Hepatocyte (in vitro differentiated cells): Measurements from ENCODE around the gene GREM2. TPM values are rescaled to one million over a fixed set of nuclear protein-coding genes. Genes with fewer than 3 reads are reported as not detected.

Source experiments
- DNase-seq: peaks from one replicate; pipeline ENCODE4 v3.0.0-alpha.2; 2016; ENCODE audit warnings: low spot score
- H2AFZ ChIP-seq: fragments of 200-600 bp; sonication (generic); 2 replicates; pipeline ENCODE4 v1.6.0; 2016; ENCODE audit warnings: antibody characterized with exemption, mild to moderate bottlenecking
- H3K27ac ChIP-seq: fragments of 200-600 bp; sonication (generic); 2 replicates; pipeline ENCODE4 v1.5.1; 2016; ENCODE audit warnings: mild to moderate bottlenecking
- H3K27me3 ChIP-seq: fragments of 200-600 bp; sonication (generic); 2 replicates; pipeline ENCODE4 v1.6.1; 2016
- H3K36me3 ChIP-seq: fragments of 200-600 bp; sonication (generic); replicated peaks from 2 replicates; pipeline ENCODE4 v1.5.1; 2016; ENCODE audit warnings: low read depth; ENCODE audit not compliant: insufficient read depth
- H3K4me1 ChIP-seq: fragments of 200-600 bp; sonication (generic); 2 replicates; pipeline ENCODE4 v1.5.1; 2016; ENCODE audit warnings: mild to moderate bottlenecking, moderate library complexity; ENCODE audit not compliant: insufficient read depth
- H3K4me2 ChIP-seq: fragments of 200-600 bp; sonication (generic); 2 replicates; pipeline ENCODE4 v1.6.0; 2016
- H3K4me3 ChIP-seq: fragments of 200-600 bp; sonication (generic); 2 replicates; pipeline ENCODE4 v1.5.1; 2016; ENCODE audit warnings: mild to moderate bottlenecking
- H3K79me2 ChIP-seq: fragments of 200-600 bp; sonication (generic); 2 replicates; pipeline ENCODE4 v1.6.0; 2017; ENCODE audit warnings: mild to moderate bottlenecking
- H3K9me2 ChIP-seq: fragments of 200-600 bp; sonication (generic); replicated peaks from 2 replicates; pipeline ENCODE4 v1.6.0; 2017; ENCODE audit warnings: mild to moderate bottlenecking; ENCODE audit not compliant: insufficient read depth
- H3K9me3 ChIP-seq: fragments of 200-600 bp; sonication (generic); 2 replicates; pipeline ENCODE4 v1.5.1; 2016; ENCODE audit warnings: low read depth, mild to moderate bottlenecking
- H4K20me1 ChIP-seq: fragments of 200-600 bp; sonication (generic); 2 replicates; pipeline ENCODE4 v1.6.0; 2016; ENCODE audit warnings: mild to moderate bottlenecking; ENCODE audit not compliant: insufficient read depth, poor library complexity, severe bottlenecking
- CTCF ChIP-seq: fragments of 200-600 bp; sonication (generic); IDR thresholded peaks from 2 replicates; pipeline ENCODE4 v1.5.1; 2016; ENCODE audit warnings: antibody characterized with exemption, mild to moderate bottlenecking; ENCODE audit not compliant: poor library complexity
- EZH2 ChIP-seq: fragments of 200-600 bp; sonication (generic); IDR thresholded peaks from 2 replicates; pipeline ENCODE4 v1.6.1; 2016; ENCODE audit warnings: antibody characterized with exemption, mild to moderate bottlenecking, borderline replicate concordance
- EZH2phosphoT487 ChIP-seq: fragments of 200-600 bp; sonication (generic); IDR thresholded peaks from one replicate; pipeline ENCODE4 v1.6.1; 2018; ENCODE audit warnings: antibody characterized with exemption, mild to moderate bottlenecking, low read depth, moderate library complexity; ENCODE audit not compliant: unreplicated experiment, severe bottlenecking
- WGBS: methylation state at CpG from one replicate; pipeline ENCODE4 v1.1.6; 2016; ENCODE audit warnings: low lambda C conversion rate; ENCODE audit errors: missing lambda C conversion rate; 5-methylcytosine and 5-hydroxymethylcytosine counted together
- polyA plus RNA-seq: library from polyadenylated mRNA; unstranded; fragments of >200 nt; fragmentation: Nextera tagmentation; extraction: Ambion mirVana; gene quantifications from 2 replicates; pipeline ENCODE4 v1.2.1, GENCODE V29; 2016
- total RNA-seq: library from RNA; depleted of rRNA; stranded (reverse); fragments of >200 nt; gene quantifications from 2 replicates; pipeline ENCODE4 v1.2.3, GENCODE V29; 2014

GREM2 gene
- total and polyA plus RNA-seq, 2 experiments from 2014 or later = 3.3 to 5.6 TPM

GRCh38 chr1:240577095-240577494 is 34.9 kb downstream of the GREM2 start:
- TF ChIP-seq EZH2phosphoT487 (no peak), CTCF (no peak), EZH2 (no peak)
- no peak overlapping the region for H3K27ac ChIP-seq
- H3K27me3 ChIP-seq = no peaks in the 10 kb centered on the region
- no peak for DNase-seq
- H4K20me1 ChIP-seq = no peaks in the 10 kb centered on the region
- no peak overlapping the region for H3K4me2 ChIP-seq
- no peaks in the 10 kb centered on the region for H3K4me1 ChIP-seq
- H2AFZ ChIP-seq = no peak overlapping the region
- H3K9me2 ChIP-seq = no peaks in the 10 kb centered on the region
- 59% methylated on average over 5 of the region's 5 CpGs for WGBS
- no peaks in the 10 kb centered on the region for H3K9me3 ChIP-seq
- no peak overlapping the region for H3K4me3 ChIP-seq
- H3K79me2 ChIP-seq = no peaks in the 10 kb centered on the region
- no peaks in the 10 kb centered on the region for H3K36me3 ChIP-seq

GRCh38 chr1:240575981-240576662 is 35.8 kb downstream of the GREM2 start:
- H3K4me3 ChIP-seq = no peak overlapping the region
- no peaks in the 10 kb centered on the region for H3K79me2 ChIP-seq
- no peaks in the 10 kb centered on the region for H3K36me3 ChIP-seq
- H3K9me2 ChIP-seq = no peaks in the 10 kb centered on the region
- no peak for DNase-seq
- H4K20me1 ChIP-seq = no peaks in the 10 kb centered on the region
- H3K27me3 ChIP-seq = no peaks in the 10 kb centered on the region
- TF ChIP-seq EZH2phosphoT487 (no peak), EZH2 (no peak)
- no peak overlapping the region for H2AFZ ChIP-seq
- H3K4me1 ChIP-seq = no peaks in the 10 kb centered on the region
- 74% methylated on average over 9 of the region's 9 CpGs for WGBS
- peak overlapping the region; percentile 22 for H3K4me2 ChIP-seq
- no peaks in the 10 kb centered on the region for H3K9me3 ChIP-seq
- H3K27ac ChIP-seq = no peak overlapping the region

GRCh38 chr1:240572328-240572727 is 39.6 kb downstream of the GREM2 start:
- DNase-seq = no peak
- H3K9me3 ChIP-seq = no peaks in the 10 kb centered on the region
- H2AFZ ChIP-seq = no peak overlapping the region
- H3K9me2 ChIP-seq = no peaks in the 10 kb centered on the region
- no peaks in the 10 kb centered on the region for H3K36me3 ChIP-seq
- H3K27me3 ChIP-seq = no peaks in the 10 kb centered on the region
- WGBS = 47% methylated on average over 1 of the region's 1 CpG
- no peaks in the 10 kb centered on the region for H3K79me2 ChIP-seq
- no peak for TF ChIP-seq EZH2
- TF ChIP-seq CTCF = no peak
- no peak for TF ChIP-seq EZH2phosphoT487
- H3K4me3 ChIP-seq = no peak overlapping the region
- H3K4me1 ChIP-seq = no peaks in the 10 kb centered on the region
- peak overlapping the region; percentile 8 for H3K4me2 ChIP-seq
- no peak overlapping the region for H3K27ac ChIP-seq
- H4K20me1 ChIP-seq = no peaks in the 10 kb centered on the region

- no peaks in the 10 kb centered on the region for H3K79me2 ChIP-seq
- no peak for DNase-seq
- TF ChIP-seq CTCF = no peak
- TF ChIP-seq EZH2 = no peak
- no peak for TF ChIP-seq EZH2phosphoT487
- no peaks in the 10 kb centered on the region for H3K27me3 ChIP-seq
- no peaks in the 10 kb centered on the region for H3K36me3 ChIP-seq
- H3K4me2 ChIP-seq = no peak overlapping the region
- H3K9me3 ChIP-seq = no peaks in the 10 kb centered on the region
- 89% methylated on average over 5 of the region's 5 CpGs for WGBS
- no peak overlapping the region for H2AFZ ChIP-seq
- no peaks in the 10 kb centered on the region for H3K4me1 ChIP-seq
- H3K27ac ChIP-seq = no peak overlapping the region
- H3K4me3 ChIP-seq = no peak overlapping the region
- H4K20me1 ChIP-seq = no peaks in the 10 kb centered on the region
- no peaks in the 10 kb centered on the region for H3K9me2 ChIP-seq
Measured at GRCh38 chr1:240571782-240572181, 40.2 kb downstream of the GREM2 start.
